Hematopoietic multipotent progenitor cell treated with erythropoietin and hydrocortisone succinate and interleukin-3 and kit ligand, for 17 days (in vitro differentiated cells): ENCODE data around the gene YBEY.

Experiments
- DNase-seq: peaks from one replicate; pipeline ENCODE4 v3.0.0-alpha.2; 2015; ENCODE audit warnings: low spot score

Gene YBEY

GRCh38 chr21:46328151-46328550, 42.0 kb downstream of the YBEY start:
- no peak for DNase-seq

DNA sequence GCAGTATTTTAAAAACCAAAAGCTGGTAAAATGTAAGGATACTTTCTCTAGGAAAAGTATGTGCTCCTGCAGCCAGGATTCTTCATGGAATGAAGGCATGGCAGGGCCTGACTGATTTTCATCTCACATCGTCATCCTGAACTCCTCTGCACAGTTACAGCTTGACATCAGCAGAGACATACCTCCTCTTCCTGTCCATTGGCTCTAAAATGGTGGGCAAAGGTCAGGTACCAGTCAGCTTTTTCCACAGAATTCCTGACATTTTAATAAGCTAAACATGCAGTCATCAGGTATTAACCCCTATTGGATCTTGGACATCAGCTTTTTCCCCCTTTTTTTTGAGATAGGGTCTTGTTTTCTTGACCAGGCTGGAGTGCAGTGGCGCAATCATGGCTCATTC, 43.7 kb downstream of the YBEY start:
- no peak for DNase-seq

GRCh38 chr21:46334351-46335140, 48.4 kb downstream of the YBEY start:
- no peak for DNase-seq

DNA sequence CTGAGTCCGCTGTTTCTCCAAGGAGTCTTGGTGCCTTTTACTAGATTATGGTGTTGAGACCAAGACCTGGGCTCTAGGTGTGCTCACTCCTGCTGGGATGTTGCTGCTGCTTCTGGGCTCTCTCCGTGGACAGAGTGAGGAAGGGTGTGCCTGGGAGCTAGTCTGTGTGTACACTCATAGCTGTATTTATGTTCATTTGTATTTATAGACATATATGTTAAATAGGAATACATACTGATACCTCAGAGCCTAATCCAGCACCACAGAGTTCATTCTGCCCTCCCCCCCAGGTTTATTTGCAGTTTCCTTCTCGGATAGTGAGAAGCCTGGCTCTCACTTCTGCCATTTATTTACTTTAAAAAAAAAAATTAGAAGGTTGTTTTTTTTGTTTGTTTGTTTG, 50.5 kb downstream of the YBEY start:
- no peak for DNase-seq

GRCh38 chr21:46340998-46341397, 54.9 kb downstream of the YBEY start:
- no peak for DNase-seq

- DNase-seq: no peak
Observed at GRCh38 chr21:46344219-46344915, 58.2 kb downstream of the YBEY start.

DNA sequence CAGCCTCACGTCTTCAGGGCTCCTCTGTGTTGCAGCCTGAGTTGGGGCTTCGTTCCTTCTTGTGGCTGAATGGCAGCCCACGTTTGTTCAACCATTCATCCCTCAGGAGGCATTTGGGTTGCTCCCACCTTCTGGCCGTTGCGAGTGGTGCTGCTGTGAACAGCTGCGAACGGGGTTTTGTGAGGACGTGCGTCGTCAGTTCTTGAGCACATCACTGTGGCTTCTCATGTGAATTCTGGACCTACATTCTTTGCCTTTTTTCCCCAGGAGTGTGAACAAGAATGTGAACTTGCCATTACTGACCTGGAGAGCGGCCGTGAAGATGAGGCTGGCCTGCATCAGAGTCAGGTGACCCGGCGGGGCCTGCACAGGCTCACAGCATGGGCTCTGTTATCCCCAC, 59.7 kb downstream of the YBEY start:
- DNase-seq: no peak

- no peak for DNase-seq
Observed at GRCh38 chr21:46346296-46347202, 60.4 kb downstream of the YBEY start.

DNA sequence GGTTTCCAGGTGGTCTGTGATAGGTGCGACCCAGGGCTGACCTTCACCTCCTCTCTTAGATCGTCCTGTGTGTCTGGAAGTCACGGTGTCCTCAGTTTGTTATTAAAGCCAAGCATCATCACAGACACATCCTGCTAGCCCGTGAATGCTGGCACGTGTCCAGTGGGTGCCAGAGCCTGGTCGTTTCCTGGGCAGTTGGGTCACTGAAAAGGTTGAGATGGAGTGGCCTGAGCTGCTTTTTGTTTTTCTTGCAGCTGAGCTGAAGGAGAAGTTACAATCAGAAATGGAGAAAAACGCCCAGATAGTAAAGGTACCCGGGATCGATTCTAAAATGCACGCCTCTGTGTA, 61.0 kb downstream of the YBEY start:
- no peak for DNase-seq
